ENCODE results near the gene NRXN2. TPM values are rescaled to one million over a fixed set of nuclear protein-coding genes. Genes with fewer than 3 reads are reported as not detected.

Gene NRXN2
- polyA plus RNA-seq, 1 experiment, result not detected

DNA sequence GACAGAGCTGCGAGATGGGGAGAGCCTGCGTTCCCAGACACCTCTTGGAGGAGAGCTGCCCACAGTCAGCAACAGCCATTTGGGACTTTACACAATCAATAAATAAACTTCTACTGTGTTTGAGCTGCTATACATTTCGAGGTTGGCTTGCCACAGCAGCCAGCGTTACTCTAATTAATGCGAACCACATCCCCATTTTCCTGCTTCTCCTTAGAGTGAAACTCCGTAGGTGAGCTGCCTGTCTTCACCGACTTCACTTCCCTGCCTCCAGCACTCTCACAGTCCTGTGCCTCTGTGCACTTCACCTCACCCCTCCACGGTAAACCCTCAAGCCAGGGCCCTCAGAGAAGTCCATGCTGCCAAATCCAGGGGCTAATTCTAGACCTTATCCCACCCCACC is 137.8 kb downstream of the NRXN2 start:
- H3K27ac ChIP-seq (ENCODE audit: low read depth, low read length), result no peak overlapping the region
- ChIA-PET CTCF (no interaction called here), POLR2A (no interaction called here)
- TF ChIP-seq, protein P1, sequence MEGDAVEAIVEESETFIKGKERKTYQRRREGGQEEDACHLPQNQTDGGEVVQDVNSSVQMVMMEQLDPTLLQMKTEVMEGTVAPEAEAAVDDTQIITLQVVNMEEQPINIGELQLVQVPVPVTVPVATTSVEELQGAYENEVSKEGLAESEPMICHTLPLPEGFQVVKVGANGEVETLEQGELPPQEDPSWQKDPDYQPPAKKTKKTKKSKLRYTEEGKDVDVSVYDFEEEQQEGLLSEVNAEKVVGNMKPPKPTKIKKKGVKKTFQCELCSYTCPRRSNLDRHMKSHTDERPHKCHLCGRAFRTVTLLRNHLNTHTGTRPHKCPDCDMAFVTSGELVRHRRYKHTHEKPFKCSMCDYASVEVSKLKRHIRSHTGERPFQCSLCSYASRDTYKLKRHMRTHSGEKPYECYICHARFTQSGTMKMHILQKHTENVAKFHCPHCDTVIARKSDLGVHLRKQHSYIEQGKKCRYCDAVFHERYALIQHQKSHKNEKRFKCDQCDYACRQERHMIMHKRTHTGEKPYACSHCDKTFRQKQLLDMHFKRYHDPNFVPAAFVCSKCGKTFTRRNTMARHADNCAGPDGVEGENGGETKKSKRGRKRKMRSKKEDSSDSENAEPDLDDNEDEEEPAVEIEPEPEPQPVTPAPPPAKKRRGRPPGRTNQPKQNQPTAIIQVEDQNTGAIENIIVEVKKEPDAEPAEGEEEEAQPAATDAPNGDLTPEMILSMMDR (IDR thresholded peaks at IDR 0.05; ENCODE audit: low read depth, low read length), result no peak
- no peak overlapping the region for H3K4me3 ChIP-seq (ENCODE audit: low read depth, low read length)
- peaks cover 7% of the 10 kb centered on the region for H3K27me3 ChIP-seq (ENCODE audit: control insufficient read depth, insufficient read depth, low read length)
- H3K9me3 ChIP-seq (ENCODE audit: control insufficient read depth, insufficient read depth, low read length), result peaks cover 2% of the 10 kb centered on the region; the same call in 1 of the 2 replicates
- no peak for DNase-seq (ENCODE audit: low read depth, low spot score)

DNA sequence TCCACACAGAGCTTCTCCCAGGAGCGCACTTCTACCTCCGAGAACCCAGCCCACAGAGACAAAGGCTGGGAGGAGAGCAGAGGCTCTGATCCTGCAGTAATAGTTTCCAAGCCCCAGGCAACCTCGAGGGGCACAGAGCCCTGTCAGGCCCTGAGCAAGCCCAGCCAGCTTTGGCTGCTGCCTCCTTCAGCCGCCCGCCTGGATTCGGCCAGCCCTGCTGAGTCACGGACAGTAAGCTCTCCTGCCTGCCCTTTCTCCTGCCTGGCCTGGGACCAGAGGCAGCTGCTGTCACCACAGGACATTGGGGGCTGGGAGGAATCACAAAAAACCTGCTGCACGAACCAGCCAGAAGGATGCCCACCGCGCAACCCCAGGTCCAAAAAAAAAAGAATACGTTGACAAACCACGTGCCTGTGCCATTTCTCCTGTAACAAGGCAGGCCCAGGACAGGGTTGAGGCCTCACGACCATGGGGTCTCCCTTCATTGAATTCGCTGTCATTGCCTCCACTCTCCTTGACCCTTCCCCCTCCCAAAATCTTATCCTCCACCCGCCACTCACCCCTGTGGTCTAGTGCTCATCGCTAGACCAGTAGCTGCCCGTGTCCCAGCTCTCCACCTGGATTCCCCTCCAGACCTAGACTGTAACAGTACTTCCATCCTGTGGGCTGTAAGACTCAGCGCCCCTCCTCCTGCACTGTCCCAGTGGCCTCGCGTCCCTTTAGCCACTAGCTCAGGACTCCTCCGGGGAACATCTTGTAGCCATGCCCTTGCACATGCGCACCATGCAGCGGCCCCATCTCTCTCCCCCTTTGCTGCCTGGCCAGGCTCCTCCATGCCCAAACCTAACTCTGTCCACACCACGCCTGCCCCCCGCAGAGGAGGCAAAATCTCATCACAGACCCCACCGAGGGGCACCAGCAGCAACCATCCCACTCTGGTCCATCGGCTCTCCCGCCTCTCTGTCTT is 139.4 kb downstream of the NRXN2 start:
- H3K27me3 ChIP-seq (ENCODE audit: control insufficient read depth, insufficient read depth, low read length), result peaks cover 13% of the 10 kb centered on the region
- CTCF ChIA-PET, result no interaction called here
- no peak overlapping the region for H3K4me3 ChIP-seq (ENCODE audit: low read depth, low read length)
- TF ChIP-seq, protein P1 (IDR thresholded peaks at IDR 0.05; ENCODE audit: low read depth, low read length), result no peak
- H3K27ac ChIP-seq (ENCODE audit: low read depth, low read length), result no peak overlapping the region
- DNase-seq (ENCODE audit: low read depth, low spot score), result no peak
- POLR2A ChIA-PET, result no interaction called here
- H3K9me3 ChIP-seq (ENCODE audit: control insufficient read depth, insufficient read depth, low read length), result peaks cover 2% of the 10 kb centered on the region; the same call in 1 of the 2 replicates

DNA sequence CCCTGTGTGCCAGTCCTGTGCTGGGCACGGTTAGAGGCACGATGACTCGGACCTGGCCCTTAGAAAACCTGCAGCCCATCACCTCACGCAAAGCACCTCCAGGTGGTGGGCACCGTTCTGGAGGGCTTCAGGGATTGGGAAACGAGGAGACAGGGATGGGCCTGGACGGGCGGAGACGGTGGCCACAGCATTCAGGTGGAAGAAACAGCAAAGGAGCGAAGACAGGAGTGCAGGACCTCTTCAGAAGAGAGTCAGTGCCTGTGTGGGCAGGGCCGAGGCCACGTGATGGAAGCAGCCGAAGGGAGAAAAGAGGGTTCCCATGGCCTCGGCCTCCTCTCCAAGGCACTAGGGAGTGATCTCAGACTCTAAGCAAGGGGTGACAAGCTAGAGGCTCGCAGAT is 140.1 kb downstream of the NRXN2 start:
- no peak overlapping the region for H3K4me3 ChIP-seq (ENCODE audit: low read depth, low read length)
- POLR2A ChIA-PET, result no interaction called here
- H3K27me3 ChIP-seq (ENCODE audit: control insufficient read depth, insufficient read depth, low read length), result peaks cover 16% of the 10 kb centered on the region
- TF ChIP-seq, protein P1 (IDR thresholded peaks at IDR 0.05; ENCODE audit: low read depth, low read length), result no peak
- CTCF ChIA-PET, result no interaction called here
- no peak for DNase-seq (ENCODE audit: low read depth, low spot score)
- H3K9me3 ChIP-seq (ENCODE audit: control insufficient read depth, insufficient read depth, low read length), result peaks cover 2% of the 10 kb centered on the region; the same call in 1 of the 2 replicates
- no peak overlapping the region for H3K27ac ChIP-seq (ENCODE audit: low read depth, low read length)

DNA sequence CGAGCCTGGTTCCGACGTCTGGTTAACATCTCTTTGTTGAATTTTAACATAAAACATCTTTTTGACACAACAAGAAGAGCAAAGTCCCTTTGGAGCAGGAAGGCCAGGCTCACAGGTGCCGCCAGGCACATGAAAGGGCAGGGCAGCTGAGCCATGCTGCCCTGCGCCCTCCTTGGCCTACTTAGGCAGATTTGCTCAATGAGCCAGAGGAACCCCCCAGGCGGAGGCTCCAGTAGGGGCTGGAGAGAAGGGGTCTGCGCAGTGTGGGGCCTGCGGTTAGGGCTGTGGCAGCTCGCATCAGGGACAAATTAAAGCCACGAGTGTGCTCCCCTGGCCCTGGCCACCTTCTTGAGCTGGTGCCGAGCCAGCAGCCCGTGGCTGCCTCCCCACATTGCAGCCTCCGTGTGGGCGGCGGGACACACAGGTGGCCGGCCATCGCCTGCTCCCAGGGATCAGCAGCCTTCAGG is 141.9 kb downstream of the NRXN2 start:
- Histone ChIP-seq H3K27ac (ENCODE audit: low read depth, low read length) (no peak overlapping the region), H3K4me3 (ENCODE audit: low read depth, low read length) (no peak overlapping the region), H3K27me3 (ENCODE audit: control insufficient read depth, insufficient read depth, low read length) (peaks cover 16% of the 10 kb centered on the region), H3K9me3 (ENCODE audit: control insufficient read depth, insufficient read depth, low read length) (no peaks in the 10 kb centered on the region; the same call in 1 of the 2 replicates)
- TF ChIP-seq, protein P1 (IDR thresholded peaks at IDR 0.05; ENCODE audit: low read depth, low read length), result no peak
- DNase-seq (ENCODE audit: low read depth, low spot score), result no peak
- ChIA-PET POLR2A (no interaction called here), CTCF (no interaction called here)

DNA sequence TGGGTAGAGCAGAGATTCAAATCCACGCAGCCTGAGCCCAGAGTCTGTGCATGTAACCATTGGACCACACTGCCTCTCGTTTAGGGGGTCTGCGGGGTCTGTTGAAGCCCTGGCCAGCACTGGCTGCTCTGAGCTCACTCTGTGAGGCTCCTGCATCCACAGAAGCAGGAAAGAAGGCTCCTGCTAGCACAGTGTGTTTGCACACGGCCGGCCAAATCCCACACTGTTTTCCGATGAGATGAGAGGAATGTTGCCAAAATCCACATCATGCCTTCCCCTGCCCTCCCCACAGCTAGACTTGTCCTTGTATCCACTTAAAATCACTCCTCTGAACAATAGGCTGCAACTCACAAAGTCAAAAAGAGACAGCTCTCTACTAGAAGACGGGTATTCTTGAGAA is 142.6 kb downstream of the NRXN2 start:
- Histone ChIP-seq H3K9me3 (ENCODE audit: control insufficient read depth, insufficient read depth, low read length) (no peaks in the 10 kb centered on the region; the same call in 1 of the 2 replicates), H3K27me3 (ENCODE audit: control insufficient read depth, insufficient read depth, low read length) (peaks cover 16% of the 10 kb centered on the region), H3K4me3 (ENCODE audit: low read depth, low read length) (no peak overlapping the region), H3K27ac (ENCODE audit: low read depth, low read length) (no peak overlapping the region)
- ChIA-PET CTCF (no interaction called here), POLR2A (no interaction called here)
- TF ChIP-seq, protein P1 (IDR thresholded peaks at IDR 0.05; ENCODE audit: low read depth, low read length), result no peak
- no peak for DNase-seq (ENCODE audit: low read depth, low spot score)
